SK-N-MC (cell line): ENCODE results near the gene RNF213.

Experiments
- EZH2 ChIP-seq: fragments of 200-600 bp; sonication (generic); IDR thresholded peaks from one replicate; pipeline ENCODE4 v1.6.1; 2017; ENCODE audit warnings: antibody characterized with exemption
- FOXP2 ChIP-seq: optimal IDR thresholded peaks from 2 replicates; pipeline ENCODE3; 2011; ENCODE audit warnings: mild to moderate bottlenecking, moderate library complexity; ENCODE audit not compliant: insufficient read depth; ENCODE audit errors: extremely low read length, control extremely low read depth
- POLR2AphosphoS5 ChIP-seq: IDR thresholded peaks from 2 replicates; pipeline ENCODE4 v1.6.1; 2012; ENCODE audit warnings: mild to moderate bottlenecking, low read depth, low read length, borderline replicate concordance

DNA sequence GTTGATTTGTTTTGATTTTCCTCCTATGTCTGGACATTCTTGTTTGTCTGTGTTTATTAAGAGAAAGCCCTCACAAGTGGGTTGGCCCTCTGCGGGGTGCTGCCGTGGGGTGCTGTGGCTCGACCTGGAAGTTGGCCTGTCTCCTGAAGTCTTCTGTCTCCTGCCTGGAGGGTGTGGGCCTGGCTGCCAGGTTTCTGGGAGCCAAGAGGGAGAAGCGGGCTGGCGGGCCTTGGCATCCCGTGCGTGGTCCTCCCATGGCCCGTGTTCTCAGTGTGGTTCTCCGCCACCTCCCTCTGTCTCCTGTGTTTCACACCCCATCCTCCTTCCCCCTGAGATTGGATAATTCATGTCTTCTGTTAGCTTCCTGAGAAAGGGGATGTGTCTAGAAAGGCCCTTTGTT lies 69.6 kb downstream of the RNF213 start:
- TF ChIP-seq EZH2 (no peak), FOXP2 (no peak), POLR2AphosphoS5 (no peak)
